Amniotic stem cell (primary cell): ENCODE data around the gene DYSF.
"Not testable (repeated sequence)": the region's sequence is repeated elsewhere in the genome, so short reads cannot be mapped to it uniquely, and the experiment has no call there.

Experiments used
- DNase-seq: peaks from one replicate; lab custom pipeline; 2025; lab: John Stamatoyannopoulos, UW

Gene DYSF

DNA sequence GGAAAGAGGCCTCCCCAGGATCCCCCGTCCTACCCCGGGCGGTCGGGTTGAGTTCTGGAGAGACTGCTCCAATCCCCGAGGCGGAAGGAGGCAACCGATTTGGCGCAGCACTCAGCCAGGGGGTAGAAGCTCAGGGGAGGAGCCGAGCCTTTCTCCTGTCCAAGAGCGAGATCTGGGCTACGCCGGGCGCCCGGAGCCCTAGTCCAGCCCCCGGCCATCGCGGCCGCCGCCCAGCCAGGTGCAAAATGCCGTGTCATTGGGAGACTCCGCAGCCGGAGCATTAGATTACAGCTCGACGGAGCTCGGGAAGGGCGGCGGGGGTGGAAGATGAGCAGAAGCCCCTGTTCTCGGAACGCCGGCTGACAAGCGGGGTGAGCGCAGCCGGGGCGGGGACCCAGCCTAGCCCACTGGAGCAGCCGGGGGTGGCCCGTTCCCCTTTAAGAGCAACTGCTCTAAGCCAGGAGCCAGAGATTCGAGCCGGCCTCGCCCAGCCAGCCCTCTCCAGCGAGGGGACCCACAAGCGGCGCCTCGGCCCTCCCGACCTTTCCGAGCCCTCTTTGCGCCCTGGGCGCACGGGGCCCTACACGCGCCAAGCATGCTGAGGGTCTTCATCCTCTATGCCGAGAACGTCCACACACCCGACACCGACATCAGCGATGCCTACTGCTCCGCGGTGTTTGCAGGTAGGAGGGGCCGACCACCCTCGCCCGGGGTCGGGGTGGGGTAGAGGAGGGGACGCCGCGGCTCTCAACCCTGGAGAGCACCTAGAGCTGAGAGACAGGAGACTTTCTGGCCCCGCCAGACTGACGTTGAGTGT is at the start of gene DYSF:
DYSF (plus strand) TSS at position 158 of the 817 bp plus-strand sequence.
- no peak for DNase-seq

DNA sequence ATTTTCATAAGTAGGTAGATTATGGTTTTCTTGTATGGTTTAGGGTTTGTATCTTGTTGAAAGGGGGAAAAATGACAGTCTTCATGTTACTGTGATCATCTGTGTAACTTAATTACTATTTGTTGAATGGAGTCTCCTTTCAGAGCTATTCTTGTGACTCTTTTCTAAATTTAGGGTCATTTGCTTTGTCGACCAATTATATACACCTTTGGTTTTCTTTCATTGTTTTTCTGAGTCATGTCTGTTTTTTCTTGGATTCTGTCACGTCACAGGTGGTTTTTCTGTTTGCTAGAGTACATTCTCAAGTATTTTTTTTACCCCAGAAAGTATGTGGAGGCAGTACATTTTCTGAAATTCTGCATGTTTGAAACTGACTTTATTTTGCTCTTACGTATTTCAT is 43.8 kb upstream of the DYSF start:
- DNase-seq, result no peak

DNA sequence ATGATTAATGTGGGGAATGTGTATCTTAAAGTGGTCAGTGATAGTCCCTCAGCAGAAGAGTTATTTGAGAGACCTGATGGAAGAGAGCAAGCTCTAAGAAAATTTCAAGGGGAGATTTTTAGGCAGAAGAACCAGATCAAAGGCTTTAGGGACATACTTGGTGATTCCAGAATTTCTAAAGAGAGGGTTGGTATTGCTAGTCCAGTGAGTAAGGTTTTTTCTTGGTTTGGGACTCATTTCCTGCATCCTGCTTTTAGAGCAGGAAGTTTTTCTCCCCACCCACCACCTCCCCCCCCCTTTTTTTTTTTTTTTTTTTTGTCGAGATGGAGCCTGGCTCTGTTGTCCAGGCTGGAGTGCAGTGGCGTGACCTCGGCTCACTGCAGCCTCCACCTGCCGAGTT is 42.7 kb upstream of the DYSF start:
- DNase-seq, result no peak

DNA sequence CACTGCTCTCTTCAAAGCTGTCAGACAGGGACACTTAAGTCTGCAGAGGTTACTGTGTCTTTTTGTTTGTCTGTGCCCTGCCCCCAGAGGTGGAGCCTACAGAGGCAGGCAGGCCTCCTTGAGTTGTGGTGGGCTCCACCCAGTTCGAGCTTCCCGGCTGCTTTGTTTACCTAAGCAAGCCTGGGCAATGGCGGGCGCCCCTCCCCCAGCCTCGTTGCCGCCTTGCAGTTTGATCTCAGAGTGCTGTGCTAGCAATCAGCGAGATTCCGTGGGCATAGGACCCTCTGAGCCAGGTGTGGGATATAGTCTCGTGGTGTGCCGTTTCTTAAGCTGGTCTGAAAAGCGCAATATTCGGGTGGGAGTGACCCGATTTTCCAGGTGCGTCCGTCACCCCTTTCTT is 36.5 kb upstream of the DYSF start:
- not testable (repeated sequence) for DNase-seq

DNA sequence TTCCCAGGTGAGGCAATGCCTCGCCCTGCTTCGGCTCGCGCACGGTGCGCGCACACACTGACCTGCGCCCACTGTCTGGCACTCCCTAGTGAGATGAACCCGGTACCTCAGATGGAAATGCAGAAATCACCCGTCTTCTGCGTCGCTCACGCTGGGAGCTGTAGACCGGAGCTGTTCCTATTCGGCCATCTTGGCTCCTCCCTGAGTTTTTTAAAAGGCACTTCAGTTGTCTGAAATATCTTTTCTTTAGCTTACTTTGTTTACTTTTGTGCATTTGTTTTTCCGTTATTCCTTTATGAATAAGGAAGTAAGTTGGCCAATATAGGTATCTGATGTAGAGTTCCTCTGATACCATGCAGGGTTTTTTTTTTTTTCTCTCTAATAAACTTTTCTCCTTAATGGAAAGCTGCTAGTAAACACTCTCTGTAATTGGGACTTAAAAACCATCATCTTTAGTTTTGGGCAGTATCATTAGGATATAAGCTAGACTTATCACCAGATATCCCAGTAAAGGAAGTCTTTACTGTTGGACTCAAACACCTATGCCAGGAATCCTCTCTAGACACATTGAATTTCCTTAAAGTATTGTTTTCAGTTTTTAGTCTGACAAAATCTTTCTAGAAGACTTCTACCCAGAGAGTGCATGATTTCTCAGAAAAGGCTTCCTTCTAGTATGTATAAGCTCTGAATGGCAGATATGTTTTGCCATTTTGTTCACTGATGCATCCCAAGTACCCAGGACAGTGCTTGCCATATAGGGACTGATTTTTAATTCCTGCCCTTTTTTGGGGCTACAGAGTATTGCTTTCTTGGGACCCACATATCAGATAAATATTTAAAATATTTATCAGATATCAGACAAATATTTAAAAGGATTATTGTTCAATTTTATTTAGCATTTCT is 35.8 kb upstream of the DYSF start:
- no peak for DNase-seq

DNA sequence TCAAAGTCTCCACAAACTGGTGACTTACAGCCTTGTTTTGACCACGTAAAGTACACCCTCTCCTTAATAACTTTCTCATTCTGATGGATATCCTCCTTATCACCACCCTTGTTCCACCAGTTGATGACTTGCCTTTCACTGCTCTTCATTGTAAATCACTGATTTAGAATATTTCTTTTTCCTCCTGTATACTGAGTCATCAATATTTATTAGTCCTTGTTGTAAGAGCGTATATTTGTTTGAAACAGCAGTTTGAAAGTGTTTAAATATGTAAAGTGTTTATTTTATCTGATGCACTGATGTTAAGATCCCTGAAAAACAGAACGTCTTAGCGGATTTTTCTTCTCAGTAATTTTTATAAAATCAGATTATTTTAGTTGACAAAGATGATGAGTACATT is 34.2 kb upstream of the DYSF start:
- no peak for DNase-seq

DNA sequence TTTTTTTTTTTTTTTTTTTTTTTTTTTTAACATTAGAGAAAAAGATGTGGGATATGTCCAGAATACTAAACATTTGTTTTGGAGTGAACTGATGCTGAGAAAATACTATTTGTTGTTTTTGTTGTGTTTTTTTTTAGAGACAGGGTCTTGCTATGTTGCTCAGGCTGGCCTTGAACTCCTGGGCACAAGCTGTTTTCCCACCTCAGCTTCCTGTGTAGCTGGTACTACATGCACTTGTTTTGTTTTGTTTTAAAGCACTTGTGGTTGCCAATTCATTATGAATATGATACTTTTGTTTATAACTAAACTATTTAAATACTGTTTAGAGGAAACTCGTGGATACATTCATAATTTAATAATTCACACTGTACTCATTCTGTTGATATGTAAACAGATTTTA is 33.4 kb upstream of the DYSF start:
- no peak for DNase-seq

DNA sequence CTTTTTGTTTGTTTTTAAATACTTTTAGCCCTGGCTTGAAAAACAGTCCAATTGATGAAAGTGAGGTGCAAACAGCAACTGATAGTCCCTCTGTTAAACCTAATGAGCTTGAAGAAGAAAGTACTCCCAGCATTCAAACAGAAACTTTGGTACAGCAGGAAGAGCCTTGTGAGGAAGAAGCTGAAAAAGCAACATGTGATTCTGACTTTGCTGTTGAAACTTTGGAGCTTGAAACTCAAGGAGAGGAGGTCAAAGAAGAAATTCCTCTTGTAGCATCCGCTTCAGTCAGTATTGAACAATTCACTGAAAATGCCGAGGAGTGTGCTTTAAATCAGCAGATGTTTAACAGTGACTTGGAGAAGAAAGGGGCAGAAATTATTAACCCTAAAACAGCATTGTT is 30.6 kb upstream of the DYSF start:
- no peak for DNase-seq

DNA sequence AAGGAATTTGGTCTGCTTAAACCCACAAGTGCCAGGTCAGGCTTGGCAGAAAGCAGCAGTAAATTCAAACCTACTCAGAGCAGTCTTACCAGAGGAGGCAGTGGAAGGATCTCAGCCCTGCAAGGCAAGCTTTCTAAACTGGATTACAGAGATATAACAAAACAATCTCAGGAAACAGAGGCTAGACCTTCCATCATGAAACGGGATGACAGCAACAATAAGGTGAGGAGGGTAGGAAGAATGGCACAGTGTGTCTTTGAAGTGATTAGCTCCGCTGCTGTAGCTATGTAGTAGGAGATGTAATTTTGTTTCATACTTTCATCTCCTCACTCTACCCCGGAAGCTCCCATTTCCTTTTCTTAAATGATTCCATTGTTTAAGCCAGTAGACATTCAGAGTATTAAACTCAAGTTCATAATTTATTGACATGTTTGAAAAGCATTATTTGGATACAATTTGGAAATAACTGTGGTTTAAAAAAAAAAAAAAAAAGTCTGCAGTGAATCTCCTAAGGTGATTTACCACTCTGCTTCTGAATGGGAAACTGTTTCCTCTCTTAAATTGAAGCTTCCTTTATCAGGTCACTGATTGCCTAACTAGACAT is 29.4 kb upstream of the DYSF start:
- DNase-seq, result no peak

DNA sequence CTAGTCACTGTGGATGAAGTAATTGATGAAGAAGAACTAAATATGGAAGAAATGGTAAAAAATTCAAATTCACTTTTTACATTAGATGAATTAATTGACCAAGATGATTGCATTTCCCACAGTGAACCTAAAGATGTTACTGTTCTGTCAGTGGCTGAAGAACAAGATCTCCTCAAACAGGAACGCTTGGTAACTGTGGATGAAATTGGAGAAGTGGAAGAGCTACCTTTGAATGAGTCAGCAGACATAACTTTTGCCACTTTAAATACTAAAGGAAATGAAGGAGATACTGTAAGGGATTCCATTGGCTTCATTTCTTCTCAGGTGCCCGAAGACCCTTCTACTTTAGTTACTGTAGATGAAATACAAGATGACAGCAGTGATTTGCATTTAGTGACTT is 26.6 kb upstream of the DYSF start:
- DNase-seq, result no peak

DNA sequence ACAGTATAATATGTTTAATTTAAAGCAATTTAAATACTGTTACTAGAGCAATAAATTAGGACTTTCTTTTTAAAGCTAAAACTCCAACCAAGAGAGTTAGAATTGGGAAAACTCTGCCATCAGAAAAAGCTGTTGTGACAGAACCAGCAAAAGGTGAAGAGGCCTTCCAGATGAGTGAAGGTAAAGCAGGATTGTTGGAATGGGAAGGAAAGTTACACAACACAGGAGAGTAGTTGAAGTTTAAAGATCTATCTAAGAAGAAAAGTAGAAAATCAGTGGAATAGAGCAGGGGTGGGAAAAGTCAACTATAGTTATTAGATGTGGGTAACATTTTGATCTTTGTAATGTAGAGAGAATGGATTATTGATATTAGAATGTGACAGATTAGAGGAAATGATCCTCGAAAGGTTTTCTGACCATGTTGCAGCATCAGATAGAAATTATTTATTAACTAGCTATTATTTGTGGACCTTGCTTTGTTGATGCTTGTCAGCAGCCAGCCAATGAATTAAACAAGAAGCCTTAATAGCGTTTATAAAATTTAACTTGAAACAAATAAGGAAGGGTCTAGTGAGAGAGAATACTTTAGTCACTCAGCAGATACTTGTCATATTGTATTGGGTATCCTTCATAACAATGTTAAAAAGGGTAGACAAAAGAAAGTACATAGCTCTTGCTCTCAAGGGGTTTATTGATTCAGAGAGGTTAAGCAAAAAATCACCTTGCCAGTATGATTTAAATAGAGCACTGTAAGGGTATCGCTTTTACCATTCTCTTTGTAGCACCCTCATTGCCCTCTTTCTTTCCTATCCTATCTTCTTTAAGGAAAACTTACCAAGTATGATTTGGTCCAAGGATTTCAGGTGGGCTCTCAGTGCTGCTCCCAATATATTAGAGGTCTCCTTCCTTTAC is 24.6 kb upstream of the DYSF start:
- DNase-seq, result no peak

DNA sequence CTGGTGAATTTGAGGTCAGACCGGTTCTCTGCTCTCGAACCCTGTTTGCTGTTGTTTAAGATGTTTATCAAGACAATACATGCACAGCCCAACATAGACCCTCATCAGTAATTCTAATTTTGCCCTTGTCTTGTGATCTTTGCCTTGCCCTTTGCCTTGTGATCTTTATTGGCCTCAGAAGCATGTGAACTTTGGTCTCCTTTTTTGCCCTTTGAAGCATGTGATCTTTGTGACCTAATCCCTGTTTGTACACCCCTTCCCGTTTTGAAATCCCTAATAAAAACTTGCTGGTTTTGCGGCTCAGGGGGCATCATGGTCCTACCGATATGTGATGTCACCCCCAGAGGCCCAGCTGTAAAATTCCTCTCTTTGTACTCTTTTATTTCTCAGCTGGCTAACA is 8.2 kb upstream of the DYSF start:
- DNase-seq, result not testable (repeated sequence)

DNA sequence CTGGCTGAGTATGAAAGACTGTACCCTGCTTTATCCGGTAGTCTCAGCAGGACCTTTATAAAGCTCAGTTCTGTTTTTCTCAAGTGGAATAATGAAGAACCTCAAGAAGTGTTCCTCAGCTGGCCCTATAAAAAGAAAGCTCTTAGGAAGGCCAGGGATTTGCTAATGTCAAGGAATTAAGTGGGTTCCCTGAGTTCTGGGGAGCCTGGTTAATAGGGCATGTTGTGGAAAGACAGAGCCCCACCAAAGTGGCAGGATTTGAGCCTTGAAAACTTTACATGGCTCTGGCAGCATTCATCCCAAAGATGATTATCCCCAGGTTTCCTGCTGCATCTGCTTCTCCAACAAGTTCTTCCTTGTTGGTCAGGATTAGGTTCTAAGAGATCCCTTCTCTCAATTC is 6.9 kb upstream of the DYSF start:
- no peak for DNase-seq

DNA sequence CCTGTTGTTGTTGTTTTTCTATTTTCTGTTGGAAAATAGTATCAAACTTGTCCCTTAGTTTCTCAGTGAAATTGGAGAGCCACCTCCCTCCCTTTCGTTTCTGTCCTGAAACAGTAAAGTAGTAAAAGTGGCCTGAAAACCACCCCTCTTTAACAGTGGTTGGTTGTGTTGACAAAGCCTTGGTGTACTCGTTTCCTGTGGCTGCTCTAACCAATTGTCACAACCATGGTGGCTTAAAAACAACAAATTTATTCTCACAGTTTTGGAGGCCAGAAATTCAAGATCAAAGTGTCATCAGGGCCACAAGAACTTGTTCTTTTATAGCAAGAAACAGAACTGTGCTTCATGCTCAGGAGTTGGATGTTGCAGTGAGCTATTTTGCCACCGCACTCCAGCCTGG is 4.0 kb upstream of the DYSF start:
- DNase-seq, result no peak

DNA sequence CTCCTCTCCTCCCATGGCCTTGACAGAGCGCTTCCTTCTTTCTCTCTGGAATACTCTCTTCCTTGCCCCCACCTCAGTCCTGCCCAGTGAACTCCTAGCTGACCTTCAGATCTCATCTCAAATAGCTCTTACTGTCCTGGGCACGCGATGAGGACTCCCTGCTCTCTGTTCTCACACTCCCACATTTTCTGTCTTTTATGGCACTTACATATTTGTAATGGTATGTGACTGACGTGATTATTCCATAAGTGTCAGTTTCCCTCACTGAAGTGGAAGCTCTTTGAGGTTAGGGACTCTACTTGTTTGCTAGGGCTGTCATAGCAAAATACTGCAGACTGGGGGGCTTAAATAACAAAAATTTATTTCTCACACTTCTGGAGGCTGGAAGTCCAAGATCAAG is 1.7 kb upstream of the DYSF start:
- no peak for DNase-seq

DNA sequence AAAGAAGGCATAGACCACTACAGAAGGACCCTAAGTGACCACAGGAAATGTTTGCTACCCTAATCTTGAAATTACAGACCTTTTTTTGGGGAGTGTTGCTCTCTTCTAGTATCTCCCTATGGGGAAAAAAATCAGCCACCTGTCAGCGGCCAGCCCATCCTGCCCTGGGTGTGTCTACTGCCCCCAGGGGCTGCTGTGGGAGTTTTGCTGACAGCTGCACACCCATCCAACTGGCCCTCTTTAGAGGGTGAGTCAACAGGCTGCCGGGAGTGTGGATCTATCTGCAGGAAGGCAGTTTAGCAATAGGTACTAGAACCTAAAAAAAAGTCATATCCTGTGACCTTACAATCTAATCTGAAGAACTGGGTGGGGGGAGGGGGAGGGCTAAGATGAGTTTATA is 796 bp upstream of the DYSF start:
- DNase-seq, result no peak

DNA sequence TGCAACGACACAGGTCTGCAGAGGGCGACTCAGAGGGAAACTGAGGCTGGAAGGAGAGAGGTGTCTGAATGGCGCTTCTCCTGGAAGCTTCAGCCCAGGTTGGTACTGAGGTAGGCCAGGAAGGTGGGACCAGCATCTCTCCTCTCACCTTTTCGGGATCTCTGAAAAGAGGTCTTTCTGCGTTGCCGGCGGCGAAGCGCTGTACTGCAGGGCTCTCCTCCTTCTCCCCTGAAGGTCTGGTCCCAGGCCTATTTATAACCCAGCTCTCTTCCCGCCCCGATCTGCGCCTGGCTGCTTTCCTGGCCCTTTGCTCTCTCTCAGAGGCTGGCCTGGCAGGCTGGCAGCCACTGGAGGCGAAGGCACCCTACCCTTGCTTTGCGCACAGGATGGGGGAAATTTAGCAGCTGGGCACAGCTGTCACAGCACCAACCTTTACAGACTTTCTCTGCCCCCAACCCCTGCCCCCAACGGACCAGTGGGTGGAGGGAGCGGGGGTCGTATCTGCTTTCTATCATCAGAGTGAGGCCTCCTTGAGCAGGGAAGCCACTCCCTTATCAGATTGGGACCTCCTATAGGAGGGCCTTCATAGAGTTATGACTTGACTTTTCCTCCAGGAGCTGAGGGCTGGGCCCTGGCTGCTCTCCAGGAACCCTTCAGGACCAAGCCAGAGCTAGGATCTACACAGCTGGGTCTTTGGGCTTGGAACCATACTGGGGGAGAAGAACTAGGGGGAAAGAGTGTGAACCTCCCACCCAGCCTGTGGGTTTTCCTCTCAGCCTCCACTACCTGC is 1.1 kb downstream of the DYSF start:
- no peak for DNase-seq

DNA sequence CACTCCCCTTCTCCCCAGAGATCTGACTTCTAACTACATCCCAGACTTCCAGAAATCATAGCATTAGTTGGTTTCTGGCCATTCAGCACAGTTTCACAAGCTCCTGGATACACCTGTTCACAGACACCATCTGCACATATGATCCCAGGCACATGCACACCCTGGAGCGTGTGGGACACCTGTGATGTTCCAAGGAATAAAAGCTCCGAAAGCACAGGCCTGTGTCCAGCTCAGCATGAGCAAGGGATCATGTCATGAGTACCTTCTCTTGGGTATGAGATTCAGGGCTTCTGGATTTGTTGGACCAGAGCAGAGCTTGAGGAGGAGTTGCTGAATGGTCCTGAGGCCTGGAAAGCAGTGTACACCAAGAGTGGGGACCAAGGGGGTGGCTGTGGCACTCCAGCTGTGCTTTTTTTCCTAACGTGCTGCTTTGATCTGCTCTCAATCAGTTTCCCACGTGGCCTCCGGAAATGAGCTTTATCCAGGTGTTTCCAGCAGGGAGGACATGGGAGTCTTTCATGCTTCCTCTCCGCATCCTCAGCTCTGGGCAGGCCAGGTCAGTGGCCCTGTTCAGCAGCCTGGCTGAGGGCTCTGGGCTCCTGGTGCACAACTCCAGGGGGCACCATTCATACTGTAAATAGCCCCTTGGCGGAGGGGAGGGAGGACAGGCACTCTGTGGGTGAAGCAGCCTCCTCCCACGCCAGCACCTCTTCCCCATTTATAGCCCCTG is 1.8 kb downstream of the DYSF start:
- DNase-seq, result no peak

DNA sequence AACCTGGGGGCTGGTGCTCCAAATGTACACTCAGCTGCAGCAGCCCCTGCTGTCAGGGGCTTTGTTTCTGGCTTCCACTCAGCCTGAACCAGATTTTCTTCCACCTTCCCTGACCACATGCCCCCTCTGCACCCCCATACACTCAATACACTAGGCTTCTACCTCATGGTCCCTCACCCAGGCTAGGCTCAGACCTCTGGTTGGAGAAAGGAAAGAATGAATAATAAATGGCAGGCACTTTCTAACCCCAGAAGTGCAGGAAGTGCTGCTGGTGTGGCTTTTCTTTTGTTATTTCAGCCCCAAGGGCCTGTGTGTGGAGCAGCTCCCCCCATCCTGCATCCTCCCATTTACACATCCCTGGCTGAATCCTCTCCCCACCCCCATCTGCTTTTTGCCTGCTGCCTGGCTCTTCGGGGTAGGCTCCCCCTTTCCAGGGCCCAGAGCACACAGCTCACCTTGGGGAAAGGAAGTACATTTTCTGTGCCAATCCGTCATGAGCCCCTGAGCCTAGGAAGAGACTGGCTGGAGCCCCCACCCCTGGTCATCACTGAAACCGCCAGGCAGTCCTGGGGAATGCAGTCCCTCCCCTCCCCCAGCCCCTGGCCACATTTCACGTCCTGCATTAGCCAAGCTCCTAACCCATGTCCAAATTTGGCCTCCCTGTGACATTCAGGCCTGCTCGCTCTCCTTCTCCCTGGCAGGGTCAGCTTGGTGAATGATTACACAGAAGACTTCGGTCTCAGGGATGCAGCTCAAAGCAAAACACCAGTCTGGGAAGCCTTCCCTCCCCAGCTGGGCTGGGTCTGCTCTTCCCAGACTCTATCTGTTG is 2.6 kb downstream of the DYSF start:
- no peak for DNase-seq
